Measurements from ENCODE around the gene ESCO1.

Gene ESCO1

GRCh38 chr18:21584391-21584790 lies 16.1 kb downstream of the ESCO1 start:
- no peak for DNase-seq (ENCODE audit: low spot score)

- no peak for DNase-seq (ENCODE audit: low spot score)
Observed at GRCh38 chr18:21575656-21576055, 24.8 kb downstream of the ESCO1 start.

GRCh38 chr18:21571772-21572171 lies 28.7 kb downstream of the ESCO1 start:
- DNase-seq (ENCODE audit: low spot score), result no peak

GRCh38 chr18:21559195-21559594 lies 41.3 kb downstream of the ESCO1 start:
- no peak for DNase-seq (ENCODE audit: low spot score)

- no peak for DNase-seq (ENCODE audit: low spot score)
Observed at GRCh38 chr18:21557607-21558253, 42.8 kb downstream of the ESCO1 start.

GRCh38 chr18:21550510-21550970 lies 50.0 kb downstream of the ESCO1 start:
- DNase-seq (ENCODE audit: low spot score), result no peak

- no peak for DNase-seq (ENCODE audit: low spot score)
Observed at GRCh38 chr18:21548647-21549046, 51.9 kb downstream of the ESCO1 start.

GRCh38 chr18:21546423-21546822 lies 54.1 kb downstream of the ESCO1 start:
- DNase-seq (ENCODE audit: low spot score), result no peak

GRCh38 chr18:21538230-21538629 lies 62.3 kb downstream of the ESCO1 start:
- no peak for DNase-seq (ENCODE audit: low spot score)

- DNase-seq (ENCODE audit: low spot score), result no peak
Observed at GRCh38 chr18:21534327-21534726, 66.2 kb downstream of the ESCO1 start.

GRCh38 chr18:21526463-21526862 lies 74.0 kb downstream of the ESCO1 start:
- DNase-seq (ENCODE audit: low spot score), result no peak

- no peak for DNase-seq (ENCODE audit: low spot score)
Observed at GRCh38 chr18:21525916-21526315, 74.6 kb downstream of the ESCO1 start.

GRCh38 chr18:21522530-21522929 lies 78.0 kb downstream of the ESCO1 start:
- DNase-seq (ENCODE audit: low spot score), result no peak

GRCh38 chr18:21513741-21514140 lies 86.8 kb downstream of the ESCO1 start:
- DNase-seq (ENCODE audit: low spot score), result no peak

- DNase-seq (ENCODE audit: low spot score), result no peak
Observed at GRCh38 chr18:21513292-21513691, 87.2 kb downstream of the ESCO1 start.

GRCh38 chr18:21509062-21509461 lies 91.4 kb downstream of the ESCO1 start:
- DNase-seq (ENCODE audit: low spot score), result no peak

GRCh38 chr18:21507913-21508701 lies 92.4 kb downstream of the ESCO1 start:
- no peak for DNase-seq (ENCODE audit: low spot score)

- DNase-seq (ENCODE audit: low spot score), result no peak
Observed at GRCh38 chr18:21502661-21503060, 97.8 kb downstream of the ESCO1 start.

GRCh38 chr18:21499997-21500396 lies 100.5 kb downstream of the ESCO1 start:
- DNase-seq (ENCODE audit: low spot score), result no peak

GRCh38 chr18:21496277-21496835 lies 104.1 kb downstream of the ESCO1 start:
- DNase-seq (ENCODE audit: low spot score), result no peak

GRCh38 chr18:21490748-21491147 lies 109.8 kb downstream of the ESCO1 start:
- no peak for DNase-seq (ENCODE audit: low spot score)

GRCh38 chr18:21489919-21490495 lies 110.5 kb downstream of the ESCO1 start:
- no peak for DNase-seq (ENCODE audit: low spot score)

Measured in hematopoietic multipotent progenitor cell treated with erythropoietin and hydrocortisone succinate and interleukin-3 and kit ligand, for 15 days (in vitro differentiated cells).